ENCODE results near the gene SNRPA.

- TF ChIP-seq EZH2 (IDR thresholded peaks at IDR 0.05; ENCODE audit: low read depth) (no peak), CTCF (conservative IDR thresholded peaks at IDR 0.05) (no peak)
Measured at GRCh38 chr19:40774916-40775631, 24.1 kb downstream of the SNRPA start, which contains the start of gene MIA.
